ENCODE data around the gene MAP4K3.

GRCh38 chr2:39421354-39421753 lies 15.7 kb downstream of the MAP4K3 start:
- TF ChIP-seq CTCF (IDR thresholded peaks at IDR 0.05) (no peak), POLR2A (IDR thresholded peaks at IDR 0.05) (no peak), EP300 (IDR thresholded peaks at IDR 0.05) (no peak)
